GM12878 (cell line): ENCODE data around the gene DLG2. TPM values are rescaled to one million over a fixed set of nuclear protein-coding genes. Genes with fewer than 3 reads are reported as not detected.

Experiments
- ATAC-seq: fragments of 200-7000 bp; cut with Tn5 transposase; 3 replicates; pipeline ENCODE4 v1.9.1; 2020; ENCODE audit warnings: mild to moderate bottlenecking, moderate library complexity
- BruUV-seq: library from RNA; stranded (reverse); fragments of 400-500 nt; replicated peaks from 2 replicates; lab custom pipeline; 2021; lab: Mats Ljungman, UMichigan
- CTCF ChIA-PET: fragments of 300-600 bp; sonication (Branson Sonifier 250); formaldehyde crosslinking; extraction: SDS; loops from one replicate; lab custom pipeline; 2021; ENCODE audit warnings: inconsistent platforms; lab: Yijun Ruan, JAX
- POLR2A ChIA-PET: fragments of 350-600 bp; formaldehyde crosslinking; extraction: SDS; loops from one replicate; lab custom pipeline; 2021; ENCODE audit warnings: inconsistent platforms; lab: Charles Lee
- RAD21 ChIA-PET: fragments of 300-600 bp; sonication (Branson Sonifier 250); formaldehyde crosslinking; loops from one replicate; lab custom pipeline; 2023; ENCODE audit warnings: antibody characterized with exemption; ENCODE audit not compliant: unreplicated experiment; lab: Charles Lee
- SMC1A ChIA-PET: fragments of 300-600 bp; sonication (Branson Sonifier 250); formaldehyde crosslinking; loops from one replicate; lab custom pipeline; 2023; ENCODE audit not compliant: unreplicated experiment, uncharacterized antibody; lab: Charles Lee
- DNase-seq: peaks from one replicate; pipeline ENCODE4 v3.0.0-alpha.2; 2011; ENCODE audit warnings: low read depth, low spot score
- FAIRE-seq: peaks from 3 replicates; lab custom pipeline; 2011; peaks lifted over from hg19 to GRCh38; lab: Jason Lieb, UNC
- H2AFZ ChIP-seq: 2 replicates; pipeline ENCODE4 v1.6.0; 2011; ENCODE audit warnings: low read depth, low read length, control low read depth; ENCODE audit not compliant: control insufficient read depth
- H3K27ac ChIP-seq: 2 replicates; pipeline ENCODE4 v1.5.1; 2011; ENCODE audit warnings: control low read depth; ENCODE audit not compliant: control insufficient read depth, insufficient read depth
- H3K27me3 ChIP-seq, 2 experiments: replicated peaks in 1 of 2; 2 replicates each; pipeline versions ENCODE4 v1.6.0 to v1.6.1; 2011; ENCODE audit warnings: low read length in 1 of 2; ENCODE audit not compliant: control insufficient read depth in 2 of 2, insufficient read depth in 2 of 2
- H3K36me3 ChIP-seq, 2 experiments: 2 replicates each; pipeline ENCODE4 v1.5.1; 2011; ENCODE audit warnings: low read length in 1 of 2; ENCODE audit not compliant: control insufficient read depth in 2 of 2, insufficient read depth in 2 of 2
- H3K4me1 ChIP-seq: 2 replicates; pipeline ENCODE4 v1.6.1; 2011; ENCODE audit warnings: mild to moderate bottlenecking, low read length, moderate library complexity, mixed read lengths; ENCODE audit not compliant: control insufficient read depth, insufficient read depth
- H3K4me2 ChIP-seq: 2 replicates; pipeline ENCODE4 v1.6.0; 2011; ENCODE audit warnings: control low read depth; ENCODE audit not compliant: control insufficient read depth, insufficient read depth
- H3K4me3 ChIP-seq: fragments of 200-600 bp; sonication (generic); 2 replicates; pipeline ENCODE4 v1.5.1; 2016
- H3K79me2 ChIP-seq: 2 replicates; pipeline ENCODE4 v1.6.0; 2011; ENCODE audit warnings: low read length; ENCODE audit not compliant: control insufficient read depth, insufficient read depth
- H3K9ac ChIP-seq: 2 replicates; pipeline ENCODE4 v1.8.0; 2011; ENCODE audit warnings: low read length, control low read depth, mixed read lengths; ENCODE audit not compliant: control insufficient read depth, insufficient read depth
- H3K9me3 ChIP-seq: replicated peaks from 3 replicates; pipeline ENCODE4 v1.5.1; 2011; ENCODE audit warnings: mild to moderate bottlenecking, low read length; ENCODE audit not compliant: control insufficient read depth, insufficient read depth
- H4K20me1 ChIP-seq: 2 replicates; pipeline ENCODE4 v1.6.0; 2011; ENCODE audit not compliant: control insufficient read depth, insufficient read depth
- BHLHE40 ChIP-seq, 2 experiments: fragments of 450-650 bp in 1 of 2; IDR thresholded peaks; 2 replicates each; pipeline ENCODE4 v1.6.1; 2011 to 2017; ENCODE audit warnings: low read depth in 2 of 2, borderline replicate concordance in 1 of 2, improper control_type of control experiment in 1 of 2, low read length in 1 of 2, mild to moderate bottlenecking in 1 of 2
- E2F8 ChIP-seq: fragments of 450-650 bp; IDR thresholded peaks from 2 replicates; pipeline ENCODE4 v1.6.1; 2018; ENCODE audit warnings: mild to moderate bottlenecking, low read depth, moderate library complexity; ENCODE audit not compliant: partially characterized antibody
- GABPA ChIP-seq: IDR thresholded peaks from 2 replicates; pipeline ENCODE4 v1.6.1; 2014; ENCODE audit warnings: antibody characterized with exemption, low read depth, mild to moderate bottlenecking, inconsistent platforms
- IRF3 ChIP-seq: fragments of 450-650 bp; IDR thresholded peaks from 2 replicates; pipeline ENCODE4 v1.6.1; 2014; ENCODE audit warnings: mild to moderate bottlenecking
- NBN ChIP-seq: fragments of 450-650 bp; IDR thresholded peaks from 2 replicates; pipeline ENCODE4 v1.6.1; 2016
- NFIC ChIP-seq: IDR thresholded peaks from 2 replicates; pipeline ENCODE4 v1.6.1; 2012; ENCODE audit warnings: low read depth, mild to moderate bottlenecking, inconsistent platforms, low read length, moderate library complexity
- NFXL1 ChIP-seq: fragments of 450-650 bp; IDR thresholded peaks from 2 replicates; pipeline ENCODE4 v1.6.1; 2017; ENCODE audit warnings: antibody characterized with exemption, mild to moderate bottlenecking, borderline replicate concordance
- NR2C1 ChIP-seq: fragments of 450-650 bp; IDR thresholded peaks from 2 replicates; pipeline ENCODE4 v1.6.1; 2017; ENCODE audit warnings: antibody characterized with exemption, mild to moderate bottlenecking, moderate library complexity
- PAX8 ChIP-seq: fragments of 450-650 bp; IDR thresholded peaks from 2 replicates; pipeline ENCODE4 v1.6.1; 2017; ENCODE audit warnings: mild to moderate bottlenecking, moderate library complexity
- POLR2AphosphoS5 ChIP-seq: IDR thresholded peaks from 2 replicates; pipeline ENCODE4 v1.6.1; 2011; ENCODE audit warnings: mild to moderate bottlenecking, low read length, inconsistent platforms
- RELA ChIP-seq: fragments of 450-650 bp; IDR thresholded peaks from 2 replicates; pipeline ENCODE4 v1.8.0; 2014; ENCODE audit warnings: borderline replicate concordance; ENCODE audit not compliant: partially characterized antibody
- SRF ChIP-seq, 2 experiments: IDR thresholded peaks; 2 replicates each; pipeline ENCODE4 v1.6.1; 2011; ENCODE audit warnings: low read depth in 2 of 2, low read length in 2 of 2, mild to moderate bottlenecking in 1 of 2, moderate library complexity in 1 of 2
- ZBTB4 ChIP-seq: fragments of 450-650 bp; formaldehyde crosslinking; IDR thresholded peaks from 2 replicates; pipeline ENCODE4 v1.4.0; 2022; ENCODE audit warnings: mild to moderate bottlenecking, moderate library complexity
- ZNF217 ChIP-seq: fragments of 450-650 bp; IDR thresholded peaks from 2 replicates; pipeline ENCODE4 v1.6.1; 2017; ENCODE audit warnings: antibody characterized with exemption, mild to moderate bottlenecking
- ZNF384 ChIP-seq: IDR thresholded peaks from 2 replicates; pipeline ENCODE4 v1.6.1; 2012; ENCODE audit warnings: low read depth, mild to moderate bottlenecking, low read length, improper control_type of control experiment, borderline replicate concordance
- WGBS: methylation state at CpG from one replicate; pipeline ENCODE4 v1.1.6; 2016; ENCODE audit warnings: low lambda C conversion rate; ENCODE audit not compliant: insufficient replicate concordance, insufficient coverage; ENCODE audit errors: missing lambda C conversion rate; 5-methylcytosine and 5-hydroxymethylcytosine counted together
- in situ Hi-C: fragments of 300-500 bp; cut with MboI; formaldehyde crosslinking; loops from 9 replicates; pipeline ENCODE4 v1.14.3; 2018; ENCODE audit warnings: mixed read lengths
- intact Hi-C: fragments of 100-400 bp; cut with micrococcal nuclease; formaldehyde crosslinking; loops from one replicate; pipeline ENCODE4 v1.14.2; 2022; ENCODE audit not compliant: unreplicated experiment
- polyA plus RNA-seq, 11 experiments: library from polyadenylated mRNA; depleted of rRNA in 4 of 11; unstranded in 6 of 11; stranded (reverse) in 5 of 11; fragments of >200 nt; fragmentation: Nextera tagmentation in 4 of 11; fragmentation: Illumina TruSeq in 1 of 11; extraction: Ambion mirVana in 4 of 11; extraction: Trizol in 1 of 11; gene quantifications; 1 replicate in 1 of 11; 2 replicates in 10 of 11; pipeline versions ENCODE4 v1.2.1 to v1.2.3, GENCODE V29; 2011 to 2016; ENCODE audit warnings: inconsistent platforms in 2 of 11, missing spikeins in 2 of 11, low read depth in 1 of 11
- total RNA-seq, 4 experiments: library from RNA; depleted of rRNA in 3 of 4; stranded (reverse); fragments of >200 nt in 3 of 4; fragmentation: Illumina TruSeq in 1 of 4; extraction: Trizol in 1 of 4; gene quantifications; 2 replicates each; pipeline versions ENCODE4 v1.2.1 to v1.2.3, GENCODE V29; 2013 to 2021

The DLG2 gene
- total and polyA plus RNA-seq, 10 of the 15 experiments (the other 5 are each of a cell fraction or from before 2014, with no cell fraction given): 0.09 to 0.98 (median 0.35) TPM

GRCh38 chr11:84234462-84235202, 1392.5 kb downstream of the DLG2 start (continued):
- TF ChIP-seq E2F8 (no peak), ZNF384 (no peak), PAX8 (no peak), BHLHE40 (IDR thresholded peaks at IDR 0.05; ENCODE audit: borderline replicate concordance in 1 of 2, low read depth in 2 of 2, low read length in 1 of 2) (no peak), NBN (no peak), SRF (IDR thresholded peaks at IDR 0.05; ENCODE audit: low read depth in 2 of 2, low read length in 2 of 2) (no peak), GABPA (no peak), POLR2AphosphoS5 (no peak)

- ChIA-PET POLR2A (no interaction called here), RAD21 (no interaction called here), SMC1A (no interaction called here), CTCF (interaction anchor here (1.8 kb wide), 1 partner anchor 62 kb away, joined by 5 read pairs; no protein-coding TSS in a partner anchor)
- intact Hi-C loops (no loop called here), in situ Hi-C loops (no loop called here)
- no peak overlapping the region for H3K9ac ChIP-seq
- ATAC-seq: no peak
- H2AFZ ChIP-seq: no peak overlapping the region
- no peak for DNase-seq
- no peaks in the 10 kb centered on the region for H3K36me3 ChIP-seq
- WGBS: 20% methylated on average over 2 of the region's 2 CpGs
- no peak for FAIRE-seq
- H3K4me3 ChIP-seq: no peak overlapping the region
- no peak overlapping the region for H3K27ac ChIP-seq
- no peaks in the 10 kb centered on the region for H3K9me3 ChIP-seq
- no peaks in the 10 kb centered on the region for H3K4me1 ChIP-seq
- no peaks in the 10 kb centered on the region for H4K20me1 ChIP-seq
- no peaks in the 10 kb centered on the region for H3K79me2 ChIP-seq
- no TSS peak for BruUV-seq
- no peaks in the 10 kb centered on the region for H3K27me3 ChIP-seq
- no peak overlapping the region for H3K4me2 ChIP-seq
- TF ChIP-seq RELA (no peak), ZBTB4 (CRISPR knock-in tag) (no peak), ZNF217 (no peak), NFXL1 (no peak), NFIC (no peak), IRF3 (no peak), NR2C1 (no peak)
These were observed 1393.1 kb downstream of the DLG2 start for GRCh38 chr11:84234011-84234410.
